OCI-LY3 (cell line): Measurements from ENCODE around the gene SND1.

Source experiments
- EZH2phosphoT487 ChIP-seq: fragments of 200-600 bp; shearing (Covaris generic); IDR thresholded peaks from 2 replicates; pipeline ENCODE4 v1.6.1; 2018; ENCODE audit warnings: antibody characterized with exemption, mixed run types, low read depth
- TF ChIP-seq, protein P1 (sequence below): fragments of 200-600, 300-600 bp; sonication (generic); IDR thresholded peaks from 2 replicates; pipeline ENCODE4 v1.5.1; 2014; ENCODE audit warnings: antibody characterized with exemption, low read length, low read depth

DNA sequence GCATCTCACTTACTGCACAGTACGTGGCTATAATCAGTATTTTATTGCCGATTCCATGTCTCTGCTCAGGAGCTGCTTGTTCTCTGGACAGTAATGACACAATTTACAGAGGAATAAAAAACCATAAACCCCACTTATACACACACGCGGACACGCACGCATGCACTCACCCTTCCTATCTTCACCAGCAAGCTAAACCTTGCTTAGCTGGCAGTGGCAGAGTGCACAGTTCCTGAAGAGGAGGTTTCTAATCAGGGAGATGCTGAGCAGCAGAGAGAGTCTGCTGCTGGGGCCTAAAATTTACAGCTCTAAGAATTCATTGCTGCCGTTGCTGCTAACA is 66.3 kb downstream of the SND1 start:
- TF ChIP-seq, protein P1, sequence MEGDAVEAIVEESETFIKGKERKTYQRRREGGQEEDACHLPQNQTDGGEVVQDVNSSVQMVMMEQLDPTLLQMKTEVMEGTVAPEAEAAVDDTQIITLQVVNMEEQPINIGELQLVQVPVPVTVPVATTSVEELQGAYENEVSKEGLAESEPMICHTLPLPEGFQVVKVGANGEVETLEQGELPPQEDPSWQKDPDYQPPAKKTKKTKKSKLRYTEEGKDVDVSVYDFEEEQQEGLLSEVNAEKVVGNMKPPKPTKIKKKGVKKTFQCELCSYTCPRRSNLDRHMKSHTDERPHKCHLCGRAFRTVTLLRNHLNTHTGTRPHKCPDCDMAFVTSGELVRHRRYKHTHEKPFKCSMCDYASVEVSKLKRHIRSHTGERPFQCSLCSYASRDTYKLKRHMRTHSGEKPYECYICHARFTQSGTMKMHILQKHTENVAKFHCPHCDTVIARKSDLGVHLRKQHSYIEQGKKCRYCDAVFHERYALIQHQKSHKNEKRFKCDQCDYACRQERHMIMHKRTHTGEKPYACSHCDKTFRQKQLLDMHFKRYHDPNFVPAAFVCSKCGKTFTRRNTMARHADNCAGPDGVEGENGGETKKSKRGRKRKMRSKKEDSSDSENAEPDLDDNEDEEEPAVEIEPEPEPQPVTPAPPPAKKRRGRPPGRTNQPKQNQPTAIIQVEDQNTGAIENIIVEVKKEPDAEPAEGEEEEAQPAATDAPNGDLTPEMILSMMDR = no peak
- TF ChIP-seq EZH2phosphoT487 = no peak
